ENCODE data around the gene ALDH18A1. TPM values are rescaled to one million over a fixed set of nuclear protein-coding genes. Genes with fewer than 3 reads are reported as not detected.

Gene ALDH18A1
- total RNA-seq, 1 experiment from 2014 or later, result 50.1 TPM

DNA sequence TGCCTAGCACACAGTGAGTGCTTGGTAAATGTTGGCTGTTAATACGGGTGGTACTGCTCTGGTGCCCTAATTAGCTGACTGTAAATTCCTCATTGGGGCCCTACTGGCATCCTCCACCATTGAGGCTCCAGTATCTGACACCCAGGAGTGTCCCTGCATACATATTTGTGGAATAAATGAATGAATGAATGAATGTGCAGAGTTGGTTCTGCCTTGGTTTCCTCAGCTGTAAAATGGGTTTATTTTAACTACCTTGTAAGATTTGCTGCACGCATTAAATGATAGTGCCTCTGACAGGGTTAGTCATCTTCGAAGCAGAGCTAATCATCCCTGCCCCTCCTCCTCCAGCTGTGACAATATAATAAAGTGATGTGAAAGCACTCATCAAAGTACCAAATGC is 45.8 kb downstream of the ALDH18A1 start:
- no peaks in the 10 kb centered on the region for H3K4me1 Mint-ChIP-seq (ENCODE audit: low read depth, unreplicated experiment)
- no peaks in the 10 kb centered on the region for H3K27me3 Mint-ChIP-seq (ENCODE audit: unreplicated experiment)
- no peak overlapping the region for H3K4me3 Mint-ChIP-seq (ENCODE audit: low read depth, unreplicated experiment)
- TF ChIP-seq, protein P1, sequence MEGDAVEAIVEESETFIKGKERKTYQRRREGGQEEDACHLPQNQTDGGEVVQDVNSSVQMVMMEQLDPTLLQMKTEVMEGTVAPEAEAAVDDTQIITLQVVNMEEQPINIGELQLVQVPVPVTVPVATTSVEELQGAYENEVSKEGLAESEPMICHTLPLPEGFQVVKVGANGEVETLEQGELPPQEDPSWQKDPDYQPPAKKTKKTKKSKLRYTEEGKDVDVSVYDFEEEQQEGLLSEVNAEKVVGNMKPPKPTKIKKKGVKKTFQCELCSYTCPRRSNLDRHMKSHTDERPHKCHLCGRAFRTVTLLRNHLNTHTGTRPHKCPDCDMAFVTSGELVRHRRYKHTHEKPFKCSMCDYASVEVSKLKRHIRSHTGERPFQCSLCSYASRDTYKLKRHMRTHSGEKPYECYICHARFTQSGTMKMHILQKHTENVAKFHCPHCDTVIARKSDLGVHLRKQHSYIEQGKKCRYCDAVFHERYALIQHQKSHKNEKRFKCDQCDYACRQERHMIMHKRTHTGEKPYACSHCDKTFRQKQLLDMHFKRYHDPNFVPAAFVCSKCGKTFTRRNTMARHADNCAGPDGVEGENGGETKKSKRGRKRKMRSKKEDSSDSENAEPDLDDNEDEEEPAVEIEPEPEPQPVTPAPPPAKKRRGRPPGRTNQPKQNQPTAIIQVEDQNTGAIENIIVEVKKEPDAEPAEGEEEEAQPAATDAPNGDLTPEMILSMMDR (IDR thresholded peaks at IDR 0.05; ENCODE audit: unreplicated experiment), result no peak
- CTCF ChIA-PET, result no interaction called here
- DNase-seq, result no peak
- H3K36me3 Mint-ChIP-seq (ENCODE audit: insufficient read depth, unreplicated experiment), result peaks cover 32% of the 10 kb centered on the region
- H3K27ac Mint-ChIP-seq (ENCODE audit: unreplicated experiment), result no peak overlapping the region
- BruUV-seq (replicated peaks), result no TSS peak
- intact Hi-C loops (cut with micrococcal nuclease; ENCODE audit: unreplicated experiment), result no loop called here
- H3K9me3 Mint-ChIP-seq (ENCODE audit: low read depth, unreplicated experiment), result no peaks in the 10 kb centered on the region

DNA sequence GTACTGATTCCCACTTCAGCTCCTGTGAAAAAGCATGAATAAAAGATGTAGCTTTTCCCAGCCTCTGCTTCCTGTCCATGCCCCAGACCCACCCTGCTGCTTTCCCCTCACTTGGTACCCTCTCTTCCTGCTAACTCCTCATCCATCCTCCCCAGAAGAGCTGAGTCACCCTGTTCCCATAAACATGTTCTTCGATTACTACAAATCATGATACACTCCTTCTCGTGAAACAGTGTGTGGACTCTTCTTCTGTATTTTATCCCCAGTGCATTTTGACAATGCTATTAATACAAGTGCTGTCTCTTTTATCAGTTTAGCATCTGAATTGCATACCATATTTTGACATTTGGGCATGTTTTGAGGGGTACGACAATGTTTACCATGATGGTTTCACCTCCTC is 49.6 kb downstream of the ALDH18A1 start:
- Mint-ChIP-seq H3K4me1 (ENCODE audit: low read depth, unreplicated experiment) (no peaks in the 10 kb centered on the region), H3K9me3 (ENCODE audit: low read depth, unreplicated experiment) (no peaks in the 10 kb centered on the region), H3K4me3 (ENCODE audit: low read depth, unreplicated experiment) (no peak overlapping the region), H3K36me3 (ENCODE audit: insufficient read depth, unreplicated experiment) (peaks cover 16% of the 10 kb centered on the region), H3K27ac (ENCODE audit: unreplicated experiment) (no peak overlapping the region), H3K27me3 (ENCODE audit: unreplicated experiment) (no peaks in the 10 kb centered on the region)
- intact Hi-C loops (cut with micrococcal nuclease; ENCODE audit: unreplicated experiment), result no loop called here
- DNase-seq, result no peak
- no TSS peak for BruUV-seq (replicated peaks)
- CTCF ChIA-PET, result no interaction called here
- TF ChIP-seq, protein P1 (IDR thresholded peaks at IDR 0.05; ENCODE audit: unreplicated experiment), result no peak

DNA sequence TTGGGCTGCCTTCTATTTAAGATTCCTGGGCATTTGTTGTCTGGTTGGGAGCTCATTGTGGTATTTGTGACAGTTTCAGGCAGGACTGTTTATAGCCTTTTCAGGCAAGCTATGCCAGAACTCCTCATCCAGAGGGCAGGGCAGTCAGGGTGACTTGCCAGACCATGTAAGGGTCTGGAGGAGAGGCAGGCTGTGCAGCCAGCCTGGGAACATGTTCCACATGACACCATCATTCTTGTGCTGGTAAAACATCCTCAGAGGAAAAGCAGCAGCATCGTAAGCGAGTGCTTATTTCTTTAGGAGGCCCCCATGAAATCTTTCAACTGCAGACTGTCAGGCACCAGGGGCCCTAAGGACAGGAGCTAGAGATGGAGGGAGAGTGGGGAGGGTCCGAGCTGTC is 51.3 kb downstream of the ALDH18A1 start:
- H3K27ac Mint-ChIP-seq (ENCODE audit: unreplicated experiment), result no peak overlapping the region
- H3K9me3 Mint-ChIP-seq (ENCODE audit: low read depth, unreplicated experiment), result no peaks in the 10 kb centered on the region
- TF ChIP-seq, protein P1 (IDR thresholded peaks at IDR 0.05; ENCODE audit: unreplicated experiment), result no peak
- DNase-seq, result no peak
- peaks cover 16% of the 10 kb centered on the region for H3K36me3 Mint-ChIP-seq (ENCODE audit: insufficient read depth, unreplicated experiment)
- no peaks in the 10 kb centered on the region for H3K27me3 Mint-ChIP-seq (ENCODE audit: unreplicated experiment)
- no peaks in the 10 kb centered on the region for H3K4me1 Mint-ChIP-seq (ENCODE audit: low read depth, unreplicated experiment)
- CTCF ChIA-PET, result interaction anchor here (0.6 kb wide), 1 partner anchor 197 kb away, joined by 12 read pairs; no protein-coding TSS in a partner anchor
- intact Hi-C loops (cut with micrococcal nuclease; ENCODE audit: unreplicated experiment), result no loop called here
- H3K4me3 Mint-ChIP-seq (ENCODE audit: low read depth, unreplicated experiment), result no peak overlapping the region
- BruUV-seq (replicated peaks), result no TSS peak

DNA sequence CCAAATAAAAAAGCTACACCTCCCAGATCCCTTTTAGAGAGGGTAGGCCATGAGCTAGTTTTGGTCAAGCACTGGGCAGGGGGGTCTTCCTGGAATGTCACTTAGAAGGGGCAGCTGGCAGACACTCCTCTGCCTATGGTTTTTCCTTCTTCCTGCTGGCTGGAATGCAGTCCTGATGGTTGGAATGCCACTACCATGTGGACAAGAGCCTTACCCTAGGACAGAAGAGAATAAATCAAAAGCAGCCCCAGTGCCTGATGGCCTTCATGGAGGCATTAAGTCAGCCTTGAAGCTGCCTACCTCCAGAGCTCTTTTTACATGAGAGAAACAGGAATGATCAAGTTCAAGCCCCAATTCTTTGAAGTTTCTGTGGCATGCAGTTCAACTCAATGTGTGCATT is 51.9 kb downstream of the ALDH18A1 start:
- Mint-ChIP-seq H3K9me3 (ENCODE audit: low read depth, unreplicated experiment) (no peaks in the 10 kb centered on the region), H3K4me3 (ENCODE audit: low read depth, unreplicated experiment) (no peak overlapping the region), H3K4me1 (ENCODE audit: low read depth, unreplicated experiment) (no peaks in the 10 kb centered on the region), H3K27me3 (ENCODE audit: unreplicated experiment) (no peaks in the 10 kb centered on the region), H3K36me3 (ENCODE audit: insufficient read depth, unreplicated experiment) (peaks cover 16% of the 10 kb centered on the region), H3K27ac (ENCODE audit: unreplicated experiment) (no peak overlapping the region)
- intact Hi-C loops (cut with micrococcal nuclease; ENCODE audit: unreplicated experiment), result no loop called here
- CTCF ChIA-PET, result interaction anchor here (0.6 kb wide), 1 partner anchor 196 kb away, joined by 12 read pairs; no protein-coding TSS in a partner anchor
- TF ChIP-seq, protein P1 (IDR thresholded peaks at IDR 0.05; ENCODE audit: unreplicated experiment), result no peak
- no peak for DNase-seq
- BruUV-seq (replicated peaks), result no TSS peak
